Vagina (tissue), 2 donors: Measurements from ENCODE around the gene MTURN. TPM values are rescaled to one million over a fixed set of nuclear protein-coding genes. Genes with fewer than 3 reads are reported as not detected.

Source experiments
- DNase-seq, 2 donors: peaks; one replicate each; pipeline ENCODE4 v3.0.0-alpha.2; 2017; ENCODE audit errors: extremely low spot score in 2 of 2
- H3K27ac ChIP-seq: fragments of 200-600 bp; sonication (generic); one replicate; pipeline ENCODE4 v1.5.1; 2019
- H3K27me3 ChIP-seq: fragments of 200-600 bp; sonication (generic); one replicate; pipeline ENCODE4 v1.5.1; 2019
- H3K36me3 ChIP-seq, 2 donors: fragments of 200-600 bp; sonication (generic); one replicate each; pipeline ENCODE4 v1.5.1; 2017 to 2019
- H3K4me1 ChIP-seq: fragments of 200-600 bp; sonication (generic); one replicate; pipeline ENCODE4 v1.5.1; 2019
- H3K4me3 ChIP-seq, 2 donors: fragments of 200-600 bp; sonication (generic); 1 replicate in 1 of 2; 2 replicates in 1 of 2; pipeline ENCODE4 v1.5.1; 2016 to 2019
- H3K9me3 ChIP-seq: fragments of 200-600 bp; sonication (generic); one replicate; pipeline ENCODE4 v1.5.1; 2019
- POLR2A ChIP-seq, 2 donors: fragments of 450-650 bp; IDR thresholded peaks; one replicate each; pipeline ENCODE4 v1.6.1; 2017; ENCODE audit warnings: antibody characterized with exemption in 2 of 2, mild to moderate bottlenecking in 2 of 2, moderate library complexity in 2 of 2
- POLR2AphosphoS5 ChIP-seq, 2 donors: sonication (generic); formaldehyde crosslinking; IDR thresholded peaks; one replicate each; pipeline ENCODE4 v1.9.0; 2017; ENCODE audit warnings: antibody characterized with exemption in 2 of 2, mild to moderate bottlenecking in 2 of 2, low read depth in 1 of 2; ENCODE audit not compliant: insufficient read depth in 1 of 2
- intact Hi-C: fragments of 100-400 bp; cut with DNase I; formaldehyde crosslinking; loops from one replicate; pipeline ENCODE4 v1.15.1; 2023
- total RNA-seq: library from RNA; depleted of rRNA; stranded (reverse); fragments of >200 nt; gene quantifications from one replicate; pipeline ENCODE4 v1.2.3, GENCODE V29; 2016
- TF ChIP-seq, protein P1 (sequence below), 3 experiments: fragments of 450-650 bp in 2 of 3; fragments of 200-600 bp in 1 of 3; sonication (generic) in 1 of 3; IDR thresholded peaks; one replicate each; pipeline ENCODE4 v1.5.1; 2017 to 2019; ENCODE audit warnings: antibody characterized with exemption in 3 of 3, mild to moderate bottlenecking in 2 of 3, moderate library complexity in 2 of 3

MTURN gene
- total RNA-seq, 1 donor from 2014 or later, result 44.2 TPM

DNA sequence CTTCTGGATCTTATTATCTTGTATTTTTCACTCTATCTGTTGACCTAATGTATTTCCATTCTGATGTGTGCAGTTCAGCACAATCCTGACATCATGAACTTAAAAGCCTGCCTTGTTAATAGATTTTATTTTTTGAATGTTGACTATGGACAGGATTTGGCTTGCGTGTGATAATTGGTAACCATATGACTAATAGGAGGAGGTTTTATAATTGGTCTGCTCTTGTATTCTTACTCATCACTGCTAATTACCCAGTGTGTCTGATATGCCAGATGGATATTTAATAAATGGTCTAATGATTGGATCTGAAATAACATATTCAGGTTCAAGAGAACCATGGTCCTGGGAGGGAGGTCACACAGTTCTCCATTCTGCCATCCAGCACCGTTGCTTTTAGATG, 45.9 kb downstream of the MTURN start:
- Histone ChIP-seq H3K36me3 (no peaks in the 10 kb centered on the region), H3K4me3 (no peak overlapping the region), H3K27ac (no peak overlapping the region), H3K9me3 (no peaks in the 10 kb centered on the region), H3K4me1 (peaks cover 6% of the 10 kb centered on the region), H3K27me3 (no peaks in the 10 kb centered on the region)
- no peak for TF ChIP-seq POLR2A (IDR thresholded peaks at IDR 0.05)
- no peak for TF ChIP-seq POLR2AphosphoS5 (IDR thresholded peaks at IDR 0.05; ENCODE audit: insufficient read depth in 1 of 2, low read depth in 1 of 2)
- no peak for DNase-seq
- intact Hi-C loops, result no loop called here

DNA sequence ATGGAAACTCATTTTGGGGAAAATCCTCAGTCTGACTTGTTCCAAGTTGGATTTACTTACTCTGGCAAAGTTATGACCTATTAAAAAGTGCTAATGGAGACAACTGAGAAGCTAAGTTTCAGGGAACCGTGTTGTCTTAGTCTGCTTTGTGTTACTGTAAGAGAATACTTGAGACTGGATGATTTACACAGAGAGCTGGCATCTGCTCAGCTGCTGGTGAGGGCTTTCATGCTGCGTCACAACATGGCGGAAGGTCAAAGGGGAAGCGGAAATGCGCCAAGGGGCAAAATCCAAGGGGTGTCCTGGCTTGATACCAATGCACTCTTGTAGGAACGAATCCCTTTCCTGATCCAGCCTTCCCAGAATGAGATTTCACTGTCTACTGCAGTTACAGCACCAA, 46.4 kb downstream of the MTURN start:
- Histone ChIP-seq H3K27me3 (no peaks in the 10 kb centered on the region), H3K9me3 (no peaks in the 10 kb centered on the region), H3K27ac (no peak overlapping the region), H3K4me3 (no peak overlapping the region), H3K4me1 (peaks cover 6% of the 10 kb centered on the region), H3K36me3 (no peaks in the 10 kb centered on the region)
- DNase-seq, result no peak
- intact Hi-C loops, result no loop called here
- TF ChIP-seq POLR2AphosphoS5 (IDR thresholded peaks at IDR 0.05; ENCODE audit: insufficient read depth in 1 of 2, low read depth in 1 of 2), result no peak
- TF ChIP-seq POLR2A (IDR thresholded peaks at IDR 0.05), result no peak
- TF ChIP-seq, protein P1, sequence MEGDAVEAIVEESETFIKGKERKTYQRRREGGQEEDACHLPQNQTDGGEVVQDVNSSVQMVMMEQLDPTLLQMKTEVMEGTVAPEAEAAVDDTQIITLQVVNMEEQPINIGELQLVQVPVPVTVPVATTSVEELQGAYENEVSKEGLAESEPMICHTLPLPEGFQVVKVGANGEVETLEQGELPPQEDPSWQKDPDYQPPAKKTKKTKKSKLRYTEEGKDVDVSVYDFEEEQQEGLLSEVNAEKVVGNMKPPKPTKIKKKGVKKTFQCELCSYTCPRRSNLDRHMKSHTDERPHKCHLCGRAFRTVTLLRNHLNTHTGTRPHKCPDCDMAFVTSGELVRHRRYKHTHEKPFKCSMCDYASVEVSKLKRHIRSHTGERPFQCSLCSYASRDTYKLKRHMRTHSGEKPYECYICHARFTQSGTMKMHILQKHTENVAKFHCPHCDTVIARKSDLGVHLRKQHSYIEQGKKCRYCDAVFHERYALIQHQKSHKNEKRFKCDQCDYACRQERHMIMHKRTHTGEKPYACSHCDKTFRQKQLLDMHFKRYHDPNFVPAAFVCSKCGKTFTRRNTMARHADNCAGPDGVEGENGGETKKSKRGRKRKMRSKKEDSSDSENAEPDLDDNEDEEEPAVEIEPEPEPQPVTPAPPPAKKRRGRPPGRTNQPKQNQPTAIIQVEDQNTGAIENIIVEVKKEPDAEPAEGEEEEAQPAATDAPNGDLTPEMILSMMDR (IDR thresholded peaks at IDR 0.05), result no peak

DNA sequence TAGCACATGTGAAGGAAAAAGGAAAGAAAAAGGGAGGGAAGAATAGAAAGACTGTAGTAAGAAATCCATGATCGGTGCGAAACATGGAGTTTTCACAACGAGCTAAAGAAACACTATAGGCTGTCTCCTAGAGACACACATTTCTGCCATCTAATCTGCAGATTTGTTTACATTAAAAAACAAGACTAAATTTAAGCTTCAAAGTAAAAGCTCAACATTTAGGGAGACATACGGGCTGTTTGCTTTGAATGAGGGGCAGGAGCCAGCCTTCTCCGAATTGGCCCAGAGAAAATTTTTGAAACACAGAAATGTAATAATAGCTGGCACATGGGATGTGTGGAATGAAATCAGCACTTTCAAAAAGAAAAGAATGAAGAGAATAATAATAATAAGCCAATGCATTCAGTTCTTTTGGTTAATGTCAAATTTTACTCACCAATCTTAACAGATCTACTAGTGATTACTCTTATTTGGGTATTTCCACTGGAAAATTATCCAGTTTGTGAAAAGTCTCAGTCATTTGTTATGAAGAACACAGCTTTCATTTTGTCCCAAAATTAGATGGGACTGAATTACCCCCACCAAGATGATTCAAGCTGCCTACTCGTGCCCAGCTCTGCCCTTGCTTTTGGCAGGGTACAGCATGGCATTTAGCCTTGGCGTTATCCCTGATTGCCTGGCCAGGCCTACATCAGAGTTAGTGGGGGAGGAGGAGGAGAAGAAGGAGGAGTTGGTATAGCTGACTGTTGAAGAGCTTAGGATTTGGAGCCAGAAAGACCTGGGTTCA, 47.1 kb downstream of the MTURN start:
- Histone ChIP-seq H3K36me3 (no peaks in the 10 kb centered on the region), H3K4me3 (no peak overlapping the region), H3K27me3 (no peaks in the 10 kb centered on the region), H3K4me1 (peaks cover 6% of the 10 kb centered on the region), H3K27ac (no peak overlapping the region), H3K9me3 (no peaks in the 10 kb centered on the region)
- intact Hi-C loops, result no loop called here
- no peak for DNase-seq
- TF ChIP-seq POLR2AphosphoS5 (IDR thresholded peaks at IDR 0.05; ENCODE audit: insufficient read depth in 1 of 2, low read depth in 1 of 2) (no peak), POLR2A (IDR thresholded peaks at IDR 0.05) (no peak)
- TF ChIP-seq, protein P1 (IDR thresholded peaks at IDR 0.05), result no peak

DNA sequence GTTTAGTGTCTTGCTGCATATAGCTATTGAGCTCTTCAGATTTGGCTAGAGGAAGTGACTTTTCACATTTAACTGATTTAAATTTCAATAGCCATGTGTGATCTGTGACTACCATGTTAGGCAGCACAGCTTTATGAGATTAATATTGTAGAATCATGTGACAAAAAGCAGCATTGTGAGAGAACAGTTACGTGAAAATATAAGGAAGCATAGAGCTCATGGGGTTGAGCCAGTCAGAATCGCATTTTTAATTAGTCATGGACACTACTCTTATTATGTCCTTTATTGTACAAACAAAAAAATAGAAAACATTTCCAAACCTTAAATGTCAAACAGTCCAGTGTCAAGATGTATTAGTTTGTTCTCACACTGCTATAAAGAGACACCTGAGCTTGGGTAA, 48.0 kb downstream of the MTURN start:
- no peak for DNase-seq
- H3K36me3 ChIP-seq, result no peaks in the 10 kb centered on the region
- TF ChIP-seq POLR2AphosphoS5 (IDR thresholded peaks at IDR 0.05; ENCODE audit: insufficient read depth in 1 of 2, low read depth in 1 of 2), result no peak
- TF ChIP-seq, protein P1 (IDR thresholded peaks at IDR 0.05), result no peak
- H3K4me1 ChIP-seq, result peaks cover 6% of the 10 kb centered on the region
- no peaks in the 10 kb centered on the region for H3K9me3 ChIP-seq
- no peak overlapping the region for H3K4me3 ChIP-seq
- intact Hi-C loops, result no loop called here
- no peaks in the 10 kb centered on the region for H3K27me3 ChIP-seq
- no peak overlapping the region for H3K27ac ChIP-seq

DNA sequence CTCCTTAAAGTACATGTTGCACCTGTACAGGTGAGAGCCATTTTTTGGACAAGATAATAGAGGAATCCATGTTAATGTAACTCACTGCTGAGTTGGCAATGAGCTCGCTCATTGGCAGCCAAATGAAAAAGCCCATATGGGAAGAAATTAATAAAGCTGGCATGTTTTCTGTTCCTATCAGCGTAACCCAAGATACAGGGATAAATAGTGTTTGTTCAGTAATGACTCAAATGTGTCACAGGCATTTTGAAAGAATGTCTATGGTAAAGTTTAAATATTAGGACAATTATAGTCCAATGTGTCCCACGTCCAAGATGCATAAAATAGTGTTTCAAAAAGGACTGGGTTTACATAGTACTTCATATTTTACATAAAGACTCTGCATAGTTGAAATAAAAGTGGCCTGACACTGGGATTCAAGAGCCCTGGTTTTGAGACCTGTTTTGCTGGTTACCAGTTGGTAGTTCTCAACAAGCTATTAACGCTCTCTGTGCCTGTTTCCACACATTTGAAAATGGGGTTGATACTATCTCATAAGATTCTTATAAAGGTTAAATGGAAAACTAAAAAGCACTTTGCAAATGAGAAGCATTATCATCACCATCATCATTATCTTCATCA, 49.1 kb downstream of the MTURN start:
- TF ChIP-seq, protein P1 (IDR thresholded peaks at IDR 0.05), result no peak
- no peak for TF ChIP-seq POLR2AphosphoS5 (IDR thresholded peaks at IDR 0.05; ENCODE audit: insufficient read depth in 1 of 2, low read depth in 1 of 2)
- peaks cover 2% of the 10 kb centered on the region for H3K4me1 ChIP-seq
- H3K27me3 ChIP-seq, result no peaks in the 10 kb centered on the region
- H3K9me3 ChIP-seq, result no peaks in the 10 kb centered on the region
- no peak overlapping the region for H3K27ac ChIP-seq
- no peak overlapping the region for H3K4me3 ChIP-seq
- DNase-seq, result no peak
- intact Hi-C loops, result no loop called here
- H3K36me3 ChIP-seq, result no peaks in the 10 kb centered on the region
